ENCODE measurements around the gene KEL. TPM values are rescaled to one million over a fixed set of nuclear protein-coding genes. Genes with fewer than 3 reads are reported as not detected.

The KEL gene
- total RNA-seq, 2 experiments from 2014 or later = 0.19 TPM; not detected in 1

GRCh38 chr7:142942746-142943145 is 19.4 kb downstream of the KEL start:
- no peaks in the 10 kb centered on the region for H3K4me1 ChIP-seq (ENCODE audit: insufficient read depth, low read length)
- H3K4me1 Mint-ChIP-seq (ENCODE audit: low read depth) = no peaks in the 10 kb centered on the region
- H3K36me3 ChIP-seq (ENCODE audit: insufficient read depth, low read length) = no peaks in the 10 kb centered on the region
- no peak overlapping the region for H3K27ac ChIP-seq (ENCODE audit: low read depth in 1 of 2, low read length in 2 of 2)
- DNase-seq (no peak), ATAC-seq (ENCODE audit: poor library complexity) (no peak)
- H3K4me3 ChIP-seq (ENCODE audit: low read length) = no peak overlapping the region
- intact Hi-C loops (cut with DNase I, micrococcal nuclease) = no loop called here
- H3K9me3 Mint-ChIP-seq = no peaks in the 10 kb centered on the region
- no peak overlapping the region for H3K27ac Mint-ChIP-seq
- H3K36me3 Mint-ChIP-seq (ENCODE audit: low read depth) = no peaks in the 10 kb centered on the region
- peaks cover 0 to 3% of the 10 kb centered on the region in 2 experiments for H3K27me3 ChIP-seq (ENCODE audit: control insufficient read depth in 1 of 2, insufficient read depth in 2 of 2, low read length in 2 of 2)
- ChIA-PET POLR2A (no interaction called here), CTCF (no interaction called here)
- no peak overlapping the region for H3K4me3 Mint-ChIP-seq
- no peak for TF ChIP-seq CTCF (IDR thresholded peaks at IDR 0.05)
- peaks cover 27% of the 10 kb centered on the region for H3K27me3 Mint-ChIP-seq
- H3K9me3 ChIP-seq (ENCODE audit: control insufficient read depth in 1 of 2, insufficient read depth in 1 of 2, low read length in 2 of 2) = no peaks in the 10 kb centered on the region

- Mint-ChIP-seq H3K36me3 (ENCODE audit: low read depth) (no peaks in the 10 kb centered on the region), H3K27me3 (peaks cover 22% of the 10 kb centered on the region), H3K4me1 (ENCODE audit: low read depth) (no peaks in the 10 kb centered on the region), H3K9me3 (no peaks in the 10 kb centered on the region), H3K4me3 (no peak overlapping the region), H3K27ac (no peak overlapping the region)
- no peak overlapping the region for H3K4me3 ChIP-seq (ENCODE audit: low read length)
- no peaks in the 10 kb centered on the region for H3K4me1 ChIP-seq (ENCODE audit: insufficient read depth, low read length)
- ChIA-PET CTCF (no interaction called here), POLR2A (no interaction called here)
- H3K36me3 ChIP-seq (ENCODE audit: insufficient read depth, low read length) = no peaks in the 10 kb centered on the region
- intact Hi-C loops (cut with DNase I, micrococcal nuclease) = no loop called here
- H3K9me3 ChIP-seq (ENCODE audit: control insufficient read depth in 1 of 2, insufficient read depth in 1 of 2, low read length in 2 of 2) = no peaks in the 10 kb centered on the region
- ATAC-seq (ENCODE audit: poor library complexity) (no peak), DNase-seq (no peak)
- H3K27ac ChIP-seq (ENCODE audit: low read depth in 1 of 2, low read length in 2 of 2) = no peak overlapping the region
- TF ChIP-seq CTCF (IDR thresholded peaks at IDR 0.05) = no peak
- peaks cover 0 to 3% of the 10 kb centered on the region in 2 experiments for H3K27me3 ChIP-seq (ENCODE audit: control insufficient read depth in 1 of 2, insufficient read depth in 2 of 2, low read length in 2 of 2)
Measured at GRCh38 chr7:142941541-142941940, 20.6 kb downstream of the KEL start.

- H3K4me1 Mint-ChIP-seq (ENCODE audit: low read depth) = no peaks in the 10 kb centered on the region
- no peaks in the 10 kb centered on the region for H3K4me1 ChIP-seq (ENCODE audit: insufficient read depth, low read length)
- H3K9me3 ChIP-seq (ENCODE audit: control insufficient read depth in 1 of 2, insufficient read depth in 1 of 2, low read length in 2 of 2) = no peaks in the 10 kb centered on the region
- peaks cover 19% of the 10 kb centered on the region for H3K27me3 Mint-ChIP-seq
- DNase-seq (no peak), ATAC-seq (ENCODE audit: poor library complexity) (no peak)
- H3K36me3 Mint-ChIP-seq (ENCODE audit: low read depth) = no peaks in the 10 kb centered on the region
- intact Hi-C loops (cut with DNase I, micrococcal nuclease) = no loop called here
- ChIA-PET CTCF (no interaction called here), POLR2A (no interaction called here)
- H3K27ac ChIP-seq (ENCODE audit: low read depth in 1 of 2, low read length in 2 of 2) = no peak overlapping the region
- H3K36me3 ChIP-seq (ENCODE audit: insufficient read depth, low read length) = no peaks in the 10 kb centered on the region
- peaks cover 0 to 3% of the 10 kb centered on the region in 2 experiments for H3K27me3 ChIP-seq (ENCODE audit: control insufficient read depth in 1 of 2, insufficient read depth in 2 of 2, low read length in 2 of 2)
- H3K4me3 ChIP-seq (ENCODE audit: low read length) = no peak overlapping the region
- no peaks in the 10 kb centered on the region for H3K9me3 Mint-ChIP-seq
- TF ChIP-seq CTCF (IDR thresholded peaks at IDR 0.05) = no peak
- H3K4me3 Mint-ChIP-seq = no peak overlapping the region
- H3K27ac Mint-ChIP-seq = no peak overlapping the region
Measured at GRCh38 chr7:142940966-142941535, 21.1 kb downstream of the KEL start.
